Measurements from ENCODE around the gene LIN54.

DNA sequence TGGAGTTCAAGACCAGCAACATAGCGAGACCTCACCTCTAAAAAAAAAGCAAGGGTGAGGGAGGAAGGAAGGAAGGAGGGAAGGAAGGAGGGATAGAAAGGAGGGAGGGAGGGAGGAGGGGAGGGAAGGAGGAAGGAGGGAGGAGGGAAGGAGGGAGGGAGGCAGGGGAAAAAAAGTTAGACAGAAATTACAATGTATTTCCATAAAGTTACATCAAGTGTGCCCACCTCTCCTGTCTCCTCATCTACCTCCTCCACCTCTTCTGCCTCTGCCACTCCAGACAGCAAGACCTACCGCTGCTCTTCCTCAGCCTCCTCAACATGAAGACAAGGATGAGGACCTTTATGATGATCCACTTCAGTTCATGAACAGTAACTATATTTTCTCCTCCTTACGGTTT is 8.3 kb downstream of the LIN54 start:
- TF ChIP-seq, protein P1, sequence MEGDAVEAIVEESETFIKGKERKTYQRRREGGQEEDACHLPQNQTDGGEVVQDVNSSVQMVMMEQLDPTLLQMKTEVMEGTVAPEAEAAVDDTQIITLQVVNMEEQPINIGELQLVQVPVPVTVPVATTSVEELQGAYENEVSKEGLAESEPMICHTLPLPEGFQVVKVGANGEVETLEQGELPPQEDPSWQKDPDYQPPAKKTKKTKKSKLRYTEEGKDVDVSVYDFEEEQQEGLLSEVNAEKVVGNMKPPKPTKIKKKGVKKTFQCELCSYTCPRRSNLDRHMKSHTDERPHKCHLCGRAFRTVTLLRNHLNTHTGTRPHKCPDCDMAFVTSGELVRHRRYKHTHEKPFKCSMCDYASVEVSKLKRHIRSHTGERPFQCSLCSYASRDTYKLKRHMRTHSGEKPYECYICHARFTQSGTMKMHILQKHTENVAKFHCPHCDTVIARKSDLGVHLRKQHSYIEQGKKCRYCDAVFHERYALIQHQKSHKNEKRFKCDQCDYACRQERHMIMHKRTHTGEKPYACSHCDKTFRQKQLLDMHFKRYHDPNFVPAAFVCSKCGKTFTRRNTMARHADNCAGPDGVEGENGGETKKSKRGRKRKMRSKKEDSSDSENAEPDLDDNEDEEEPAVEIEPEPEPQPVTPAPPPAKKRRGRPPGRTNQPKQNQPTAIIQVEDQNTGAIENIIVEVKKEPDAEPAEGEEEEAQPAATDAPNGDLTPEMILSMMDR (IDR thresholded peaks at IDR 0.05; ENCODE audit: insufficient read depth, low read depth, low read length), result no peak
- TF ChIP-seq EZH2 (IDR thresholded peaks at IDR 0.05; ENCODE audit: insufficient read depth, low read length), result no peak

Data from astrocyte (in vitro differentiated cells and primary cell).